Prostate gland (tissue), 2 donors: ENCODE measurements around the gene CPNE4.

Source experiments
- CTCF ChIP-seq, 4 experiments: fragments of 200-600 bp in 2 of 4; fragments of 450-650 bp in 2 of 4; sonication (generic) in 2 of 4; IDR thresholded peaks; 1 replicate in 3 of 4; 2 replicates in 1 of 4; pipeline ENCODE4 v1.5.1; 2016 to 2019; ENCODE audit warnings: antibody characterized with exemption in 4 of 4, mild to moderate bottlenecking in 2 of 4, moderate library complexity in 2 of 4
- POLR2A ChIP-seq: fragments of 450-650 bp; IDR thresholded peaks from one replicate; pipeline ENCODE4 v1.6.1; 2016; ENCODE audit warnings: antibody characterized with exemption, mild to moderate bottlenecking

- no peak for TF ChIP-seq CTCF (IDR thresholded peaks at IDR 0.05)
- TF ChIP-seq POLR2A, result no peak
Measured at GRCh38 chr3:131636266-131636775, 398.5 kb downstream of the CPNE4 start.
